Thoracic aorta (tissue), 2 donors: ENCODE results near the gene TMEM141. TPM values are rescaled to one million over a fixed set of nuclear protein-coding genes. Genes with fewer than 3 reads are reported as not detected.

ENCODE experiments used
- ATAC-seq: fragments of 150-250 bp; one replicate; pipeline ENCODE4 v1.8.0; 2017; ENCODE audit warnings: low read depth; ENCODE audit not compliant: insufficient number of reproducible peaks, low FRiP score
- DNase-seq: peaks from one replicate; pipeline ENCODE4 v3.0.0-alpha.2; 2020; ENCODE audit warnings: low spot score
- H3K27ac ChIP-seq, 2 donors: fragments of 200-600 bp; sonication (generic); 1 replicate in 1 of 2; 2 replicates in 1 of 2; pipeline ENCODE4 v1.5.1; 2016; ENCODE audit warnings: mild to moderate bottlenecking in 2 of 2, moderate library complexity in 2 of 2
- H3K27me3 ChIP-seq: fragments of 200-600 bp; sonication (generic); replicated peaks from 2 replicates; pipeline ENCODE4 v1.6.0; 2016; ENCODE audit warnings: mild to moderate bottlenecking; ENCODE audit not compliant: insufficient read depth
- H3K36me3 ChIP-seq: fragments of 200-600 bp; sonication (generic); one replicate; pipeline ENCODE4 v1.5.1; 2016
- H3K4me1 ChIP-seq, 2 donors: fragments of 200-600 bp; sonication (generic); 1 replicate in 1 of 2; 2 replicates in 1 of 2; pipeline versions ENCODE4 v1.5.1 to v1.6.0; 2016; ENCODE audit warnings: low read depth in 2 of 2, mild to moderate bottlenecking in 1 of 2; ENCODE audit not compliant: control insufficient read depth in 1 of 2
- H3K4me3 ChIP-seq: fragments of 200-600 bp; sonication (generic); 2 replicates; pipeline ENCODE4 v1.5.1; 2016; ENCODE audit warnings: mild to moderate bottlenecking
- H3K9me3 ChIP-seq: fragments of 200-600 bp; sonication (generic); 2 replicates; pipeline ENCODE4 v1.5.1; 2016
- CTCF ChIP-seq: fragments of 200-600 bp; sonication (generic); IDR thresholded peaks from one replicate; pipeline ENCODE4 v1.5.1; 2019; ENCODE audit warnings: antibody characterized with exemption
- total RNA-seq, 2 donors: library from RNA; depleted of rRNA; stranded (reverse); fragments of >200 nt; gene quantifications; one replicate each; pipeline versions ENCODE4 v1.1.0 to v1.2.3, GENCODE V29; 2016

Gene TMEM141
- total RNA-seq, 2 donors from 2014 or later, result 12.8 to 37.8 TPM

GRCh38 chr9:136744773-136745172, 46.4 kb upstream of the TMEM141 start:
- ATAC-seq, result no peak
- Histone ChIP-seq H3K4me3 (no peak overlapping the region), H3K9me3 (no peaks in the 10 kb centered on the region), H3K27me3 (peaks cover 3% of the 10 kb centered on the region), H3K36me3 (no peaks in the 10 kb centered on the region), H3K27ac (no peak overlapping the region), H3K4me1 (peaks cover 0 to 10% of the 10 kb centered on the region in 2 donors)
- no peak for DNase-seq
- no peak for TF ChIP-seq CTCF

GRCh38 chr9:136745389-136746154, 45.6 kb upstream of the TMEM141 start:
- peaks cover under 1% of the 10 kb centered on the region for H3K27me3 ChIP-seq

DNA sequence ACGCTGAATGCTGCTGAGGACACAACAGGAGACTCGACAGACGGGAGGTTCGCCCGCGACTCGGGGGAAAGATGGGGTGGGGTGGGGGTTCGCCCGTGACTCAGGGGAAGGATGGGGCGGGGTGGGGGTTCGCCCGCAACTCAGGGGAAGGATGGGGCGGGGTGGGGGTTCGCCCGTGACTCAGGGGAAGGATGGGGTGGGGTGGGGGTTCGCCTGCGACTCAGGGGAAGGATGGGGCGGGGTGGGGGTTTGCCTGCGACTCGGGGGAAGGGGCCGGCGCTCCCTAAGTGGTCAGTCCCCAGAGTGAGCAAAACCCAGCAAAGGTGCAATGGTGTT, 45.0 kb upstream of the TMEM141 start:
- no peak for ATAC-seq
- Histone ChIP-seq H3K4me1 (peaks cover 0 to 10% of the 10 kb centered on the region in 2 donors), H3K9me3 (no peaks in the 10 kb centered on the region), H3K36me3 (no peaks in the 10 kb centered on the region), H3K4me3 (no peak overlapping the region), H3K27ac (no peak overlapping the region), H3K27me3 (no peaks in the 10 kb centered on the region)
- no peak for DNase-seq
- no peak for TF ChIP-seq CTCF

More at GRCh38 chr9:136745389-136746154, 45.6 kb upstream of the TMEM141 start:
- Histone ChIP-seq H3K9me3 (no peaks in the 10 kb centered on the region), H3K4me1 (peaks cover 0 to 10% of the 10 kb centered on the region in 2 donors), H3K27ac (no peak overlapping the region), H3K36me3 (no peaks in the 10 kb centered on the region), H3K4me3 (no peak overlapping the region)
- ATAC-seq (no peak), DNase-seq (no peak)
- no peak for TF ChIP-seq CTCF

GRCh38 chr9:136746621-136747020, 44.5 kb upstream of the TMEM141 start:
- H3K4me1 ChIP-seq, result peaks cover 0 to 8% of the 10 kb centered on the region in 2 donors
- H3K27ac ChIP-seq, result no peak overlapping the region
- H3K36me3 ChIP-seq, result no peaks in the 10 kb centered on the region
- H3K27me3 ChIP-seq, result no peaks in the 10 kb centered on the region
- peaks cover 3% of the 10 kb centered on the region for H3K9me3 ChIP-seq
- DNase-seq, result no peak
- TF ChIP-seq CTCF, result no peak
- ATAC-seq, result no peak
- no peak overlapping the region for H3K4me3 ChIP-seq

DNA sequence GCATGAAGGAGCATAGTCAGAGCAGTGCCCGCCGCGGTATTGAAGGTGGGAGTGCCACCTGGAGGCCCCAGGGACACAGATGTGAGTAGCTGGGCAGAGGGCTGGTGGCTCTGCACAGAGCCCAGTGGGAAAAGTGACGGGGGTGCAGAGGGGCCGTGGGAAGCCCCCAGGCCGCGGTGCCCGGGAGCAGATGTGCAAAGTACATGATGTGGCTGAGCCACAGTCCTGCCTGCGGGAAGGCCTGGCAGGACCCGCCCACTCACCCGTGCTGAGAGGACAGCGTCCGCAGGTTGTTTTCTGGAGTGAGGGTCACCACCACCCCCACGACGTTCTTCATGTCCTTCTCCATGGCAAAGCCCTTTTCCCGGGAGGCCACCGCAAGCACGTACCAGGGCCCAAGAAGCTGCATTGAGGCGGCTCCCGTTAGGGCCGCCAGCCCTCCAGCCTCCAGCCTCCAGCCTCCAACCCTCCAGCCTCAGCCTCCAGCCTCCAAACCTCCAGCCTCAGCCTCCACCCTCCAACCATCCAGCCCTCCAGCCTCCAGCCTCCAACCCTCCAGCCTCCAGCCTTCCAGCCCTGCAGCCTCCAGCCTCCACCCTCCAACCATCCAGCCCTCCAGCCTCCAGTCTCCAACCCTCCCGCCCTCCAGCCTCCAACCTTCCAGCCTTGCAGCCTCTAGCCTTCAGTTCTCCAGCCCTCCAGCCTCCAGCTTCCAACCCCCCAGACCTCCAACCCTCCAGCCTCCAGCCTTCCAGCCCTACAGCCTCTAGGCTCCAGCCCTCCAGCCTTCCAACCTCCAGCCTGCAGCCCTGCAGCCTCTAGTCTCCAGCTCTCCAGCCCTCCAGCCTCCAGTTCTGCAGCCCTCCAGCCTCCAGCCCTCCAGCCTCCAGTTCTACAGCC, 43.7 kb upstream of the TMEM141 start:
- Histone ChIP-seq H3K4me1 (no peaks in the 10 kb centered on the region), H3K36me3 (no peaks in the 10 kb centered on the region), H3K27me3 (no peaks in the 10 kb centered on the region), H3K9me3 (peaks cover 6% of the 10 kb centered on the region), H3K4me3 (no peak overlapping the region), H3K27ac (no peak overlapping the region)
- no peak for DNase-seq
- TF ChIP-seq CTCF, result no peak
- ATAC-seq, result no peak
